Measurements from ENCODE around the gene ISM1. TPM values are rescaled to one million over a fixed set of nuclear protein-coding genes. Genes with fewer than 3 reads are reported as not detected.

ISM1 gene
- total RNA-seq, 1 experiment from 2014 or later: not detected

- intact Hi-C loops (cut with micrococcal nuclease; ENCODE audit: unreplicated experiment): no loop called here
- BruUV-seq (replicated peaks): no TSS peak
- Mint-ChIP-seq H3K27ac (ENCODE audit: unreplicated experiment) (no peak overlapping the region), H3K4me3 (ENCODE audit: low read depth, unreplicated experiment) (no peak overlapping the region), H3K4me1 (ENCODE audit: low read depth, unreplicated experiment) (no peaks in the 10 kb centered on the region), H3K9me3 (ENCODE audit: low read depth, unreplicated experiment) (no peaks in the 10 kb centered on the region), H3K27me3 (ENCODE audit: unreplicated experiment) (no peaks in the 10 kb centered on the region), H3K36me3 (ENCODE audit: insufficient read depth, unreplicated experiment) (no peaks in the 10 kb centered on the region)
- no peak for DNase-seq
- CTCF ChIA-PET: no interaction called here
- TF ChIP-seq, protein P1, sequence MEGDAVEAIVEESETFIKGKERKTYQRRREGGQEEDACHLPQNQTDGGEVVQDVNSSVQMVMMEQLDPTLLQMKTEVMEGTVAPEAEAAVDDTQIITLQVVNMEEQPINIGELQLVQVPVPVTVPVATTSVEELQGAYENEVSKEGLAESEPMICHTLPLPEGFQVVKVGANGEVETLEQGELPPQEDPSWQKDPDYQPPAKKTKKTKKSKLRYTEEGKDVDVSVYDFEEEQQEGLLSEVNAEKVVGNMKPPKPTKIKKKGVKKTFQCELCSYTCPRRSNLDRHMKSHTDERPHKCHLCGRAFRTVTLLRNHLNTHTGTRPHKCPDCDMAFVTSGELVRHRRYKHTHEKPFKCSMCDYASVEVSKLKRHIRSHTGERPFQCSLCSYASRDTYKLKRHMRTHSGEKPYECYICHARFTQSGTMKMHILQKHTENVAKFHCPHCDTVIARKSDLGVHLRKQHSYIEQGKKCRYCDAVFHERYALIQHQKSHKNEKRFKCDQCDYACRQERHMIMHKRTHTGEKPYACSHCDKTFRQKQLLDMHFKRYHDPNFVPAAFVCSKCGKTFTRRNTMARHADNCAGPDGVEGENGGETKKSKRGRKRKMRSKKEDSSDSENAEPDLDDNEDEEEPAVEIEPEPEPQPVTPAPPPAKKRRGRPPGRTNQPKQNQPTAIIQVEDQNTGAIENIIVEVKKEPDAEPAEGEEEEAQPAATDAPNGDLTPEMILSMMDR (IDR thresholded peaks at IDR 0.05; ENCODE audit: unreplicated experiment): no peak
Measured at GRCh38 chr20:13348311-13349234, 127.5 kb downstream of the ISM1 start.

- TF ChIP-seq, protein P1 (IDR thresholded peaks at IDR 0.05; ENCODE audit: unreplicated experiment): no peak
- no peaks in the 10 kb centered on the region for H3K9me3 Mint-ChIP-seq (ENCODE audit: low read depth, unreplicated experiment)
- no peak overlapping the region for H3K4me3 Mint-ChIP-seq (ENCODE audit: low read depth, unreplicated experiment)
- H3K4me1 Mint-ChIP-seq (ENCODE audit: low read depth, unreplicated experiment): no peaks in the 10 kb centered on the region
- intact Hi-C loops (cut with micrococcal nuclease; ENCODE audit: unreplicated experiment): no loop called here
- no peaks in the 10 kb centered on the region for H3K36me3 Mint-ChIP-seq (ENCODE audit: insufficient read depth, unreplicated experiment)
- H3K27ac Mint-ChIP-seq (ENCODE audit: unreplicated experiment): no peak overlapping the region
- no TSS peak for BruUV-seq (replicated peaks)
- H3K27me3 Mint-ChIP-seq (ENCODE audit: unreplicated experiment): no peaks in the 10 kb centered on the region
- DNase-seq: no peak
- CTCF ChIA-PET: no interaction called here
Measured at GRCh38 chr20:13349235-13349604, 128.1 kb downstream of the ISM1 start.

Other genes with a start within 250 kb of the ISM1 start
- gene SPTLC3, start 212.3 kb upstream of the ISM1 start, total RNA-seq (2022): 7.5 and 11.1 TPM in 2 replicates